MG63 (cell line): ENCODE measurements around the gene RBPJ. TPM values are rescaled to one million over a fixed set of nuclear protein-coding genes. Genes with fewer than 3 reads are reported as not detected.
A peak's percentile ranks its signal among the peaks of the same experiment; 100 is the strongest.

Source experiments
- DNase-seq: peaks from one replicate; pipeline ENCODE4 v3.0.0-alpha.2; 2020
- H3K27me3 ChIP-seq: fragments of 250-450 bp; sonication (Bioruptor Pico); 2 replicates; pipeline ENCODE4 v1.5.1; 2020; ENCODE audit warnings: mild to moderate bottlenecking, moderate library complexity
- H3K36me3 ChIP-seq: fragments of 250-450 bp; sonication (Bioruptor Pico); 2 replicates; pipeline ENCODE4 v1.5.1; 2020; ENCODE audit warnings: mild to moderate bottlenecking, moderate library complexity
- H3K4me3 ChIP-seq: fragments of 250-450 bp; sonication (Bioruptor Pico); 2 replicates; pipeline ENCODE4 v1.5.1; 2020; ENCODE audit warnings: mild to moderate bottlenecking, moderate library complexity
- H3K9me3 ChIP-seq: fragments of 250-450 bp; sonication (Bioruptor Pico); 2 replicates; pipeline ENCODE4 v1.5.1; 2020; ENCODE audit warnings: mild to moderate bottlenecking, moderate library complexity
- total RNA-seq: library from RNA; depleted of rRNA; stranded (reverse); fragments of >200 nt; shearing (Covaris generic); gene quantifications from 2 replicates; pipeline ENCODE4 v1.2.3, GENCODE V29; 2014; ENCODE audit warnings: low replicate concordance

RBPJ gene
- total RNA-seq, 1 experiment from 2014 or later, result 50.7 TPM

- H3K4me3 ChIP-seq, result no peak overlapping the region
- no peaks in the 10 kb centered on the region for H3K36me3 ChIP-seq
- no peaks in the 10 kb centered on the region for H3K27me3 ChIP-seq
- DNase-seq, result no peak
- H3K9me3 ChIP-seq, result peaks cover under 1% of the 10 kb centered on the region; the same call in 1 of the 2 replicates
Observed at GRCh38 chr4:26452565-26453531, 132.0 kb downstream of the RBPJ start.

GRCh38 chr4:26454961-26455360 lies 134.1 kb downstream of the RBPJ start:
- DNase-seq, result no peak
- no peaks in the 10 kb centered on the region for H3K36me3 ChIP-seq
- H3K27me3 ChIP-seq, result no peaks in the 10 kb centered on the region
- no peak overlapping the region for H3K4me3 ChIP-seq
- H3K9me3 ChIP-seq, result no peaks in the 10 kb centered on the region

GRCh38 chr4:26455571-26455970 lies 134.8 kb downstream of the RBPJ start:
- Histone ChIP-seq H3K27me3 (no peaks in the 10 kb centered on the region), H3K4me3 (no peak overlapping the region), H3K9me3 (no peaks in the 10 kb centered on the region), H3K36me3 (no peaks in the 10 kb centered on the region)
- DNase-seq, result no peak

GRCh38 chr4:26457412-26457811 lies 136.6 kb downstream of the RBPJ start:
- DNase-seq, result no peak
- no peaks in the 10 kb centered on the region for H3K36me3 ChIP-seq
- no peaks in the 10 kb centered on the region for H3K27me3 ChIP-seq
- H3K9me3 ChIP-seq, result no peaks in the 10 kb centered on the region
- H3K4me3 ChIP-seq, result no peak overlapping the region

- Histone ChIP-seq H3K36me3 (no peaks in the 10 kb centered on the region), H3K27me3 (no peaks in the 10 kb centered on the region), H3K4me3 (no peak overlapping the region), H3K9me3 (no peaks in the 10 kb centered on the region)
- DNase-seq, result no peak
Observed at GRCh38 chr4:26458157-26458561, 137.3 kb downstream of the RBPJ start.

- no peaks in the 10 kb centered on the region for H3K36me3 ChIP-seq
- H3K4me3 ChIP-seq, result no peak overlapping the region
Observed at GRCh38 chr4:26459054-26459755, 138.4 kb downstream of the RBPJ start.

GRCh38 chr4:26459756-26460530 lies 139.1 kb downstream of the RBPJ start:
- H3K9me3 ChIP-seq, result peaks cover 7% of the 10 kb centered on the region; the same call in 1 of the 2 replicates
- no peak overlapping the region for H3K4me3 ChIP-seq
- no peaks in the 10 kb centered on the region for H3K27me3 ChIP-seq
- no peaks in the 10 kb centered on the region for H3K36me3 ChIP-seq
- peak; percentile 28 for DNase-seq

More at GRCh38 chr4:26459054-26459755, 138.4 kb downstream of the RBPJ start:
- no peak for DNase-seq
- Histone ChIP-seq H3K9me3 (peaks cover 7% of the 10 kb centered on the region; the same call in 1 of the 2 replicates), H3K27me3 (no peaks in the 10 kb centered on the region)

- Histone ChIP-seq H3K9me3 (peaks cover 7% of the 10 kb centered on the region; the same call in 1 of the 2 replicates), H3K27me3 (no peaks in the 10 kb centered on the region), H3K36me3 (no peaks in the 10 kb centered on the region), H3K4me3 (no peak overlapping the region)
- peak; percentile 82 for DNase-seq
Observed at GRCh38 chr4:26462874-26463273, 142.1 kb downstream of the RBPJ start.

- Histone ChIP-seq H3K9me3 (peaks cover 7% of the 10 kb centered on the region; the same call in 1 of the 2 replicates), H3K36me3 (no peaks in the 10 kb centered on the region), H3K27me3 (no peaks in the 10 kb centered on the region), H3K4me3 (no peak overlapping the region)
- no peak for DNase-seq
Observed at GRCh38 chr4:26463386-26463785, 142.6 kb downstream of the RBPJ start.

GRCh38 chr4:26464420-26465095 lies 143.7 kb downstream of the RBPJ start:
- Histone ChIP-seq H3K27me3 (no peaks in the 10 kb centered on the region), H3K4me3 (no peak overlapping the region), H3K9me3 (peaks cover 7% of the 10 kb centered on the region; the same call in 1 of the 2 replicates), H3K36me3 (no peaks in the 10 kb centered on the region)
- DNase-seq, result no peak

GRCh38 chr4:26466578-26467270 lies 145.9 kb downstream of the RBPJ start:
- Histone ChIP-seq H3K27me3 (no peaks in the 10 kb centered on the region), H3K4me3 (no peak overlapping the region), H3K9me3 (peaks cover 7% of the 10 kb centered on the region; the same call in 1 of the 2 replicates), H3K36me3 (no peaks in the 10 kb centered on the region)
- no peak for DNase-seq

GRCh38 chr4:26467724-26468123 lies 146.9 kb downstream of the RBPJ start:
- no peaks in the 10 kb centered on the region for H3K27me3 ChIP-seq
- DNase-seq, result no peak
- H3K36me3 ChIP-seq, result no peaks in the 10 kb centered on the region
- H3K9me3 ChIP-seq, result peaks cover 7% of the 10 kb centered on the region; the same call in 1 of the 2 replicates
- no peak overlapping the region for H3K4me3 ChIP-seq

GRCh38 chr4:26468283-26468949 lies 147.6 kb downstream of the RBPJ start:
- Histone ChIP-seq H3K4me3 (no peak overlapping the region), H3K36me3 (no peaks in the 10 kb centered on the region), H3K9me3 (peaks cover 6% of the 10 kb centered on the region; the same call in 1 of the 2 replicates), H3K27me3 (no peaks in the 10 kb centered on the region)
- DNase-seq, result no peak

- peaks cover under 1% of the 10 kb centered on the region; the same call in 1 of the 2 replicates for H3K9me3 ChIP-seq
- DNase-seq, result no peak
- H3K27me3 ChIP-seq, result no peaks in the 10 kb centered on the region
- no peak overlapping the region for H3K4me3 ChIP-seq
- H3K36me3 ChIP-seq, result no peaks in the 10 kb centered on the region
Observed at GRCh38 chr4:26468977-26469376, 148.2 kb downstream of the RBPJ start.

- Histone ChIP-seq H3K36me3 (no peaks in the 10 kb centered on the region), H3K9me3 (no peaks in the 10 kb centered on the region), H3K27me3 (no peaks in the 10 kb centered on the region), H3K4me3 (no peak overlapping the region)
- peak; percentile 36 for DNase-seq
Observed at GRCh38 chr4:26471890-26472289, 151.1 kb downstream of the RBPJ start.
